ENCODE results near the gene TEF.

DNA sequence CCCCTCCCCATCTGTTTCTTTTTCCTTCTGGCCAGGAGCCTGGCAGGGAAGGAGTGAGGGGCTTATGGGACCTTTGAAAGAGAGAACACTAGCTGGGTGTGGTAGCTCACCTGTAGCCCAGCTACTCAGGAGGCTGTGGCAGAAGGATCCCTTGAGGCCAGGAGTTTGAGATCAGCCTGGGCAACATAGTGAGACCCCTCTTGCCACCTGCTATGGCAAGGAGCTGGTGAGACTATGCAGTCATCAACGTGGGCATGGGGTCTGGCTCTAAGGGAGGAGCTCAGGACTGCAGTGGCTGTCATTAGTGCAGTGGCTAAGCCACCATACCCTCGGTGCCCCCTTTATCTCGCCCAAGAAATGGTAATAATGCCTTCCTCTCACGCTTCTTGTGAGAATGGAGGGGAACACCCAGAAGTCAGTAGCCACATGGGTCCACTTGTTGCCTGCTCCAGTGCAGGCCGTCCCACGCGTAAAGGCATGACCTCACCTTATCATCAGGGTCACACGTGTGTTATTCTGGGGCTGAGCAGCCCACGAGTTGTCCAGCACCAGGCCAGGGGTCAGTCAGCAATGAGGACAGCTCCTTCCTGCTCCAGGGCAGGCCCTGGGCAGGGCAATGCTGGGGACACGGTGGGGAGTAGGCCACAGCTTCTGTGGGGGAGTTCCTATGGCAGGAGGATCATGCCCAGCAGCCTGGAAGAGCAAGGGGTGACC is 27.7 kb upstream of the TEF start:
- no peak for TF ChIP-seq EP300 (IDR thresholded peaks at IDR 0.05)
- TF ChIP-seq, protein P1, sequence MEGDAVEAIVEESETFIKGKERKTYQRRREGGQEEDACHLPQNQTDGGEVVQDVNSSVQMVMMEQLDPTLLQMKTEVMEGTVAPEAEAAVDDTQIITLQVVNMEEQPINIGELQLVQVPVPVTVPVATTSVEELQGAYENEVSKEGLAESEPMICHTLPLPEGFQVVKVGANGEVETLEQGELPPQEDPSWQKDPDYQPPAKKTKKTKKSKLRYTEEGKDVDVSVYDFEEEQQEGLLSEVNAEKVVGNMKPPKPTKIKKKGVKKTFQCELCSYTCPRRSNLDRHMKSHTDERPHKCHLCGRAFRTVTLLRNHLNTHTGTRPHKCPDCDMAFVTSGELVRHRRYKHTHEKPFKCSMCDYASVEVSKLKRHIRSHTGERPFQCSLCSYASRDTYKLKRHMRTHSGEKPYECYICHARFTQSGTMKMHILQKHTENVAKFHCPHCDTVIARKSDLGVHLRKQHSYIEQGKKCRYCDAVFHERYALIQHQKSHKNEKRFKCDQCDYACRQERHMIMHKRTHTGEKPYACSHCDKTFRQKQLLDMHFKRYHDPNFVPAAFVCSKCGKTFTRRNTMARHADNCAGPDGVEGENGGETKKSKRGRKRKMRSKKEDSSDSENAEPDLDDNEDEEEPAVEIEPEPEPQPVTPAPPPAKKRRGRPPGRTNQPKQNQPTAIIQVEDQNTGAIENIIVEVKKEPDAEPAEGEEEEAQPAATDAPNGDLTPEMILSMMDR (IDR thresholded peaks at IDR 0.05): no peak

Measured in esophagus muscularis mucosa (tissue), 3 donors.